ENCODE measurements around the gene INF2.

GRCh38 chr14:104717646-104718045, 28.2 kb downstream of the INF2 start:
- no peak for TF ChIP-seq POLR2AphosphoS5 (IDR thresholded peaks at IDR 0.05; ENCODE audit: low read depth, low read length)
- TF ChIP-seq POLR2A (IDR thresholded peaks at IDR 0.05; ENCODE audit: low read depth, low read length): no peak
- no peak for TF ChIP-seq TAF1 (IDR thresholded peaks at IDR 0.05; ENCODE audit: low read depth, low read length)
